IMR-90 (cell line): ENCODE data around the gene FBXO31. TPM values are rescaled to one million over a fixed set of nuclear protein-coding genes. Genes with fewer than 3 reads are reported as not detected.

ENCODE experiments used
- ATAC-seq: fragments of 200-7000 bp; cut with Tn5 transposase; 2 replicates; pipeline ENCODE4 v1.9.1; 2020; ENCODE audit warnings: low read depth, mild to moderate bottlenecking, moderate library complexity
- BruUV-seq: library from RNA; stranded (reverse); fragments of 400-500 nt; replicated peaks from 2 replicates; lab custom pipeline; 2021; lab: Mats Ljungman, UMichigan
- CTCF ChIA-PET: fragments of 300-600 bp; formaldehyde crosslinking; extraction: SDS; loops from one replicate; lab custom pipeline; 2021; ENCODE audit warnings: antibody characterized with exemption; lab: Yijun Ruan, JAX
- POLR2A ChIA-PET: fragments of 300-600 bp; sonication (Branson Sonifier 250); formaldehyde crosslinking; loops from one replicate; lab custom pipeline; 2022; ENCODE audit warnings: antibody characterized with exemption; ENCODE audit not compliant: unreplicated experiment; lab: Charles Lee
- DNase-seq: peaks from one replicate; pipeline ENCODE4 v3.0.0; 2013
- H2AFZ ChIP-seq: replicated peaks from 2 replicates; pipeline ENCODE3; 2013; ENCODE audit warnings: low read length, mild to moderate bottlenecking; ENCODE audit not compliant: poor library complexity
- H2AK5ac ChIP-seq: 2 replicates; pipeline ENCODE4 v1.6.1; 2013; ENCODE audit warnings: low read depth, low read length, inconsistent platforms
- H2AK9ac ChIP-seq: replicated peaks from 2 replicates; pipeline ENCODE3; 2013; ENCODE audit warnings: mild to moderate bottlenecking, low read depth, low read length, moderate library complexity; ENCODE audit not compliant: poor library complexity
- H2BK120ac ChIP-seq: 2 replicates; pipeline ENCODE4 v1.6.1; 2013; ENCODE audit warnings: low read depth, low read length, inconsistent platforms
- H2BK15ac ChIP-seq: 3 replicates; pipeline ENCODE4 v1.6.1; 2013; ENCODE audit warnings: low read depth, low read length, inconsistent platforms
- H2BK20ac ChIP-seq: 2 replicates; pipeline ENCODE4 v1.6.1; 2013; ENCODE audit warnings: low read depth, mild to moderate bottlenecking, inconsistent platforms, low read length, moderate library complexity
- H2BK5ac ChIP-seq: 2 replicates; pipeline ENCODE4 v1.6.1; 2013; ENCODE audit warnings: mild to moderate bottlenecking, low read depth, low read length, inconsistent platforms; ENCODE audit not compliant: poor library complexity, severe bottlenecking
- H3K14ac ChIP-seq: replicated peaks from 2 replicates; pipeline ENCODE4 v1.6.1; 2013; ENCODE audit warnings: low read depth, low read length, inconsistent platforms
- H3K18ac ChIP-seq: 2 replicates; pipeline ENCODE4 v1.6.1; 2013; ENCODE audit warnings: low read depth, low read length, control low read depth
- H3K23ac ChIP-seq: 2 replicates; pipeline ENCODE4 v1.6.1; 2013; ENCODE audit warnings: low read depth, low read length, inconsistent platforms
- H3K27ac ChIP-seq: 2 replicates; pipeline ENCODE4 v1.5.1; 2013; ENCODE audit warnings: mild to moderate bottlenecking, control low read depth, low read length; ENCODE audit not compliant: insufficient read depth
- H3K27me3 ChIP-seq: 2 replicates; pipeline ENCODE4 v1.6.1; 2013; ENCODE audit warnings: low read length; ENCODE audit not compliant: control insufficient read depth, insufficient read depth
- H3K36me3 ChIP-seq: 2 replicates; pipeline ENCODE4 v1.6.1; 2013; ENCODE audit warnings: low read length, mixed read lengths; ENCODE audit not compliant: control insufficient read depth, insufficient read depth
- H3K4ac ChIP-seq: 2 replicates; pipeline ENCODE4 v1.6.1; 2013; ENCODE audit warnings: low read depth, low read length, inconsistent platforms
- H3K4me1 ChIP-seq: 2 replicates; pipeline ENCODE4 v1.6.1; 2013; ENCODE audit warnings: low read length, mixed read lengths; ENCODE audit not compliant: control insufficient read depth, insufficient read depth
- H3K4me2 ChIP-seq: 2 replicates; pipeline ENCODE4 v1.6.1; 2013; ENCODE audit warnings: low read depth, mild to moderate bottlenecking, control low read depth, low read length, moderate library complexity
- H3K4me3 ChIP-seq: 2 replicates; pipeline ENCODE4 v1.5.1; 2013; ENCODE audit warnings: low read depth, mild to moderate bottlenecking, control low read depth, low read length, moderate library complexity; ENCODE audit not compliant: insufficient read depth
- H3K56ac ChIP-seq: 2 replicates; pipeline ENCODE4 v1.6.1; 2013; ENCODE audit warnings: low read length, inconsistent platforms; ENCODE audit not compliant: insufficient read depth; ENCODE audit errors: extremely low read depth
- H3K79me1 ChIP-seq, 2 experiments: 2 replicates each; pipeline ENCODE4 v1.6.1; 2013; ENCODE audit warnings: low read length in 2 of 2, inconsistent platforms in 1 of 2, low read depth in 1 of 2
- H3K9ac ChIP-seq: 2 replicates; pipeline ENCODE4 v1.6.1; 2013; ENCODE audit warnings: low read depth, low read length, control low read depth
- H3K9me1 ChIP-seq: 2 replicates; pipeline ENCODE4 v1.6.1; 2013; ENCODE audit warnings: low read length, inconsistent platforms; ENCODE audit not compliant: insufficient read depth
- H3K9me3 ChIP-seq: 2 replicates; pipeline ENCODE4 v1.6.1; 2013; ENCODE audit warnings: low read length; ENCODE audit not compliant: control insufficient read depth, insufficient read depth
- H4K20me1 ChIP-seq: 2 replicates; pipeline ENCODE4 v1.6.1; 2013; ENCODE audit warnings: low read length, inconsistent platforms; ENCODE audit not compliant: insufficient read depth
- H4K5ac ChIP-seq: 2 replicates; pipeline ENCODE4 v1.6.1; 2013; ENCODE audit warnings: mild to moderate bottlenecking, low read depth, low read length, control low read depth
- H4K8ac ChIP-seq, 2 experiments: 2 replicates each; pipeline ENCODE4 v1.6.1; 2013; ENCODE audit warnings: low read depth in 2 of 2, low read length in 2 of 2, control low read depth in 1 of 2, inconsistent platforms in 1 of 2
- H4K91ac ChIP-seq: 2 replicates; pipeline ENCODE4 v1.6.1; 2013; ENCODE audit warnings: low read depth, low read length, inconsistent platforms; ENCODE audit not compliant: insufficient read depth
- CHD1 ChIP-seq: IDR thresholded peaks from 2 replicates; pipeline ENCODE4 v1.6.1; 2012; ENCODE audit warnings: low read depth, low read length, improper control_type of control experiment
- MXI1 ChIP-seq: IDR thresholded peaks from 2 replicates; pipeline ENCODE4 v1.6.1; 2012; ENCODE audit warnings: low read depth, mild to moderate bottlenecking, low read length, moderate library complexity, borderline replicate concordance
- POLR2A ChIP-seq: IDR thresholded peaks from 2 replicates; pipeline ENCODE4 v1.6.1; 2012; ENCODE audit warnings: mild to moderate bottlenecking, low read depth, low read length
- WGBS, 2 experiments: methylation state at CpG; one replicate each; pipeline versions ENCODE4 v1.1.5 to v1.1.7; 2013; ENCODE audit warnings: missing lambda C conversion rate in 2 of 2; ENCODE audit not compliant: insufficient read length in 1 of 2; ENCODE audit errors: extremely low coverage in 2 of 2; 5-methylcytosine and 5-hydroxymethylcytosine counted together
- dilution Hi-C: fragments of 300-500 bp; cut with HindIII; formaldehyde crosslinking; loops from one replicate; pipeline ENCODE4 v1.14.3; 2018; ENCODE audit warnings: low sequenced_read_pairs; ENCODE audit not compliant: unreplicated experiment
- in situ Hi-C: fragments of 300-500 bp; cut with MboI; formaldehyde crosslinking; loops from 3 replicates; pipeline ENCODE4 v1.14.3; 2019; ENCODE audit warnings: low sequenced_read_pairs, inconsistent platforms, mixed read lengths
- intact Hi-C: fragments of 100-400 bp; cut with micrococcal nuclease; formaldehyde crosslinking; loops from 2 replicates; pipeline ENCODE4 v1.10.0; 2022
- polyA plus RNA-seq, 3 experiments: library from polyadenylated mRNA; depleted of rRNA; stranded (reverse); fragments of >200 nt; gene quantifications; 2 replicates each; pipeline ENCODE4 v1.2.3, GENCODE V29; 2012; ENCODE audit warnings: low replicate concordance in 1 of 3
- total RNA-seq: library from RNA; depleted of rRNA; stranded (reverse); fragments of >200 nt; gene quantifications from 2 replicates; pipeline ENCODE4 v1.2.3, GENCODE V29; 2012
- TF ChIP-seq, protein P1 (sequence below): fragments of 150-350 bp; IDR thresholded peaks from 2 replicates; pipeline ENCODE4 v1.6.1; 2017; ENCODE audit warnings: mild to moderate bottlenecking, antibody characterized with exemption, low read length, low read depth
- TF ChIP-seq, protein P2 (sequence below): fragments of 150-350 bp; IDR thresholded peaks from 2 replicates; pipeline ENCODE4 v1.6.1; 2016; ENCODE audit warnings: low read depth, mild to moderate bottlenecking, low read length, moderate library complexity, borderline replicate concordance

FBXO31 gene
- total and polyA plus RNA-seq, 2 of the 4 experiments (the other 2 are of a cell fraction), result 10.4 to 16.9 TPM

DNA sequence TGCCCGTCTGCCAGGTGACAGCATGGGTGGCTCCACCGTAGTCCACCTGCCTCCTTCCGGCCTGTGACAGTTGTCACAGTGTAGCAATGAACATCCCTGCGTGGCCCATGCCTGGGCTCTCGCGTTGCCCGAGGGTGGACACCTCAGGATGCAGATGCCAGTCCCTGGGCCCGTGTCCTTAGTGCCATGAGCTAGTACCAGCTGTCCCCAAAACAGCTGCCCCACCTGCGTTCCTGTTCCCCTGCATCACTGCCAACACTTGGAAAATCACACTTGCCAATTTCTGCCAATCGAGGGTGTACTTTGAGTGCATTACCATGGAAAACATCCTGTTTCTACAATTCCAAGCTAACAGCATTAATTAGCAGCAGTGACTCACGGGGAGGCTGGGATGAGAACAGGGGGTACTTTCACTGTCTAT lies 57.4 kb downstream of the FBXO31 start:
- Histone ChIP-seq H3K27ac (no peak overlapping the region), H3K4me3 (no peak overlapping the region), H2BK20ac (no peak overlapping the region), H3K27me3 (no peaks in the 10 kb centered on the region), H3K36me3 (peaks cover 23% of the 10 kb centered on the region; the same call in 1 of the 2 replicates), H3K4me2 (no peak overlapping the region), H2BK120ac (no peak overlapping the region), H3K56ac (no peak overlapping the region), H3K23ac (no peak overlapping the region), H2BK15ac (no peak overlapping the region), H3K14ac (no peak overlapping the region), H2AK9ac (no peak overlapping the region), H2AFZ (no peak overlapping the region), H3K9me3 (no peaks in the 10 kb centered on the region), H3K79me1 (peaks cover 0 to 13% of the 10 kb centered on the region in 2 experiments; a peak in 1 of 4 replicates), H4K91ac (no peak overlapping the region), H3K4me1 (peaks cover 6% of the 10 kb centered on the region; the same call in 1 of the 2 replicates), H3K9me1 (no peaks in the 10 kb centered on the region), H3K9ac (no peak overlapping the region), H2BK5ac (no peak overlapping the region), H4K20me1 (peaks cover 14% of the 10 kb centered on the region), H3K18ac (no peak overlapping the region), H3K4ac (no peak overlapping the region), H4K8ac (no peak overlapping the region), H4K5ac (no peak overlapping the region), H2AK5ac (no peak overlapping the region)
- in situ Hi-C loops, result loop anchor here (10.0 kb wide), 1 partner anchor 309 kb away; no protein-coding TSS in a partner anchor
- WGBS, 2 experiments, result 86% methylated on average over 7 of the region's 11 CpGs; no CpG with 5 or more reads in 1 of the 2 experiments
- ATAC-seq, result no peak; the same call in 1 of the 2 replicates
- TF ChIP-seq, protein P1, sequence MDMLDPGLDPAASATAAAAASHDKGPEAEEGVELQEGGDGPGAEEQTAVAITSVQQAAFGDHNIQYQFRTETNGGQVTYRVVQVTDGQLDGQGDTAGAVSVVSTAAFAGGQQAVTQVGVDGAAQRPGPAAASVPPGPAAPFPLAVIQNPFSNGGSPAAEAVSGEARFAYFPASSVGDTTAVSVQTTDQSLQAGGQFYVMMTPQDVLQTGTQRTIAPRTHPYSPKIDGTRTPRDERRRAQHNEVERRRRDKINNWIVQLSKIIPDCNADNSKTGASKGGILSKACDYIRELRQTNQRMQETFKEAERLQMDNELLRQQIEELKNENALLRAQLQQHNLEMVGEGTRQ, result no peak
- TF ChIP-seq, protein P2, sequence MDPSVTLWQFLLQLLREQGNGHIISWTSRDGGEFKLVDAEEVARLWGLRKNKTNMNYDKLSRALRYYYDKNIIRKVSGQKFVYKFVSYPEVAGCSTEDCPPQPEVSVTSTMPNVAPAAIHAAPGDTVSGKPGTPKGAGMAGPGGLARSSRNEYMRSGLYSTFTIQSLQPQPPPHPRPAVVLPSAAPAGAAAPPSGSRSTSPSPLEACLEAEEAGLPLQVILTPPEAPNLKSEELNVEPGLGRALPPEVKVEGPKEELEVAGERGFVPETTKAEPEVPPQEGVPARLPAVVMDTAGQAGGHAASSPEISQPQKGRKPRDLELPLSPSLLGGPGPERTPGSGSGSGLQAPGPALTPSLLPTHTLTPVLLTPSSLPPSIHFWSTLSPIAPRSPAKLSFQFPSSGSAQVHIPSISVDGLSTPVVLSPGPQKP, result no peak
- TF ChIP-seq MXI1 (no peak), POLR2A (no peak), CHD1 (no peak)
- intact Hi-C loops, result no loop called here
- BruUV-seq, result no TSS peak
- DNase-seq, result no peak
- ChIA-PET POLR2A (interaction anchor here (0.6 kb wide), 1 partner anchor 31 kb away, joined by 8 read pairs; no protein-coding TSS in a partner anchor), CTCF (no interaction called here)
- dilution Hi-C loops, result no loop called here
